ENCODE data around the gene TRAF3.

The TRAF3 gene

DNA sequence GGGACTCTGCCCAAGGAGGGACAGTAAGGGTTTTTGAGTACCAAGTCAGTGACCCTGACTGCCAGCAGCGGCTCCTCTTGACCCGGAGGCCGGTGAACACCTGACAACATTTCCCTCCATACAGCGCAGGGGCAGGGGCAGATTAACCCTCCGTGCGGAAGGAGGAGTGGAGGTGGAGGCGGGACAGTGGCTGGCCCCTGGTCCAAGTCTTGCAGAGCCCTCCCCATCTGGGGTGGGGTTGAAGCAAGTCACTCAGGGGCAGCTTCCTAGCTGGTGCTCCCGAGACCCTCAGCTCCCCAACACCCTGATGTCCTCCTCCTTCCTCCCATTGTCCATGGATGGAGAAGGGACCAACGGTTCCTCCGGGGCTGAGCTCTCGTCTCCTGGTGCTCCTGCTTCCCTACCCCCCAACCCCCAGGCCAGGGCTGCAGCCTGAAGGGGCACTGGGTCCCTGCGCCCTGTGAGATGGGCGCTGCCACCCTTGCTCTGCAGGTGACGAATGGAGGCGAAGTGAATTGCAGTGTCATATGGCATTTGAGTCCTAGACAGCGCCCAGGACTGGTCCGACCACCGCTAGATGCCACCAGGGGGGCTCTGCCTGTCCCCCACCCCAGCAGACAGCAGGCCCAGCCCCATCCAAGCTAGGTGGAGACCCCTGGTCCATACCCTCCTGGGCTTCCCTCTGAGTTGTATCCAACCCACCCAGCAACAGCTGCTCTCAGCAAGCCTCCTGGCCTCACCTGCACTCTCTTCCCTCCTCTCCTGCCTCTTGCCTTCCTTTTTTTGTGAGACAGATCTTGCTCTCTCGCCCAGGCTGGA is 138.3 kb downstream of the TRAF3 start:
- no peak overlapping the region for H2AFZ ChIP-seq (ENCODE audit: low read depth, low read length)
- ATAC-seq (ENCODE audit: insufficient read depth, low read depth) (no peak), DNase-seq (no peak)
- no peaks in the 10 kb centered on the region for H3K4me1 ChIP-seq (ENCODE audit: insufficient read depth, low read length)
- H4K20me1 ChIP-seq (ENCODE audit: insufficient read depth, low read length) = no peaks in the 10 kb centered on the region; the same call in 1 of the 2 replicates
- no peaks in the 10 kb centered on the region for H3K27me3 ChIP-seq (ENCODE audit: insufficient read depth, low read length, poor library complexity)
- H3K4me3 ChIP-seq (ENCODE audit: low read depth in 1 of 2, low read length in 2 of 2) = no peak overlapping the region
- TF ChIP-seq, protein P1, sequence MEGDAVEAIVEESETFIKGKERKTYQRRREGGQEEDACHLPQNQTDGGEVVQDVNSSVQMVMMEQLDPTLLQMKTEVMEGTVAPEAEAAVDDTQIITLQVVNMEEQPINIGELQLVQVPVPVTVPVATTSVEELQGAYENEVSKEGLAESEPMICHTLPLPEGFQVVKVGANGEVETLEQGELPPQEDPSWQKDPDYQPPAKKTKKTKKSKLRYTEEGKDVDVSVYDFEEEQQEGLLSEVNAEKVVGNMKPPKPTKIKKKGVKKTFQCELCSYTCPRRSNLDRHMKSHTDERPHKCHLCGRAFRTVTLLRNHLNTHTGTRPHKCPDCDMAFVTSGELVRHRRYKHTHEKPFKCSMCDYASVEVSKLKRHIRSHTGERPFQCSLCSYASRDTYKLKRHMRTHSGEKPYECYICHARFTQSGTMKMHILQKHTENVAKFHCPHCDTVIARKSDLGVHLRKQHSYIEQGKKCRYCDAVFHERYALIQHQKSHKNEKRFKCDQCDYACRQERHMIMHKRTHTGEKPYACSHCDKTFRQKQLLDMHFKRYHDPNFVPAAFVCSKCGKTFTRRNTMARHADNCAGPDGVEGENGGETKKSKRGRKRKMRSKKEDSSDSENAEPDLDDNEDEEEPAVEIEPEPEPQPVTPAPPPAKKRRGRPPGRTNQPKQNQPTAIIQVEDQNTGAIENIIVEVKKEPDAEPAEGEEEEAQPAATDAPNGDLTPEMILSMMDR (IDR thresholded peaks at IDR 0.05; ENCODE audit: borderline replicate concordance, extremely low read depth, low read length, poor library complexity, severe bottlenecking) = no peak
- TF ChIP-seq EZH2 (IDR thresholded peaks at IDR 0.05; ENCODE audit: borderline replicate concordance, low read depth, low read length, severe bottlenecking) = no peak
- H3K4me2 ChIP-seq (ENCODE audit: insufficient read depth, low read length) = no peak overlapping the region
- no peak overlapping the region for H3K27ac ChIP-seq (ENCODE audit: low read length)
- no peak overlapping the region for H3K9ac ChIP-seq (ENCODE audit: low read depth, low read length)
- H3K36me3 ChIP-seq (ENCODE audit: insufficient read depth, low read length) = peaks cover 7% of the 10 kb centered on the region
- no peaks in the 10 kb centered on the region for H3K79me2 ChIP-seq (ENCODE audit: insufficient read depth, low read length)
- peaks cover 4% of the 10 kb centered on the region for H3K9me3 ChIP-seq (ENCODE audit: insufficient read depth, low read length, severe bottlenecking)

DNA sequence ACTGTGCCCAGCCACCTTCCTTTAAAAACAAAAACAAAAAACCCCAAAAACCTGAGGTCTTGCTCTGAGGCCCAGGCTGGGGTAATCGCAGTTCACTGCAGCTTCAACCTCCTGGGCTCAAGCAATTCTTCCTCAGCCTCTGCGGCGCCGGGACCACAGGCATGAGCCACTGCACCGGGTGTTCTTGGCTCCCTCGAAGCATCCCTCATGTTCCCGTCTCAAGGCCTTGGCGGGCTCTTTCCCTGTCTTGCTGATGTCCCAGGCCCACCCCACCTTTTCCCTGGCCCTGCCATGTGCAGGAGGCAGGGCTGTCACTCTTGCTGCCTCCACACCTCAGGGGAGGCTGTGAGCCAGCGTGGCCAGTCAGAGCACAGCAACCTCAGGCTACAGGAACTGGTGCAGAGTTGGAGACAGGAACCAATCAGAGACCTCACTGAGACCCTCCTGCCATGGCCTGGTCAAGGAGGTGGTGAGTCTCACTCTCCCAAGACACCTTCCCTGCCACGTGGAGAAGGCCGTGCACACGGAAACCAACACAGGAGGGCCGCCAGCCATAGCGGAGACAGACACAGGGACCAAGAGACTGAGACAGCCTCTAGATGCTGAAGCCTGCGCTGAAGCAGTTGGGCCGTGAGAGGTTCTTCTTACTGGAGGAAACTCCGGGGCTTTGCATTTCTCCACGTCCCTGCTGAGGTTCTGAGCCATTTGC is 139.3 kb downstream of the TRAF3 start:
- Histone ChIP-seq H3K4me3 (ENCODE audit: low read depth in 1 of 2, low read length in 2 of 2) (no peak overlapping the region), H3K27me3 (ENCODE audit: insufficient read depth, low read length, poor library complexity) (no peaks in the 10 kb centered on the region), H3K4me1 (ENCODE audit: insufficient read depth, low read length) (no peaks in the 10 kb centered on the region), H3K36me3 (ENCODE audit: insufficient read depth, low read length) (peaks cover 7% of the 10 kb centered on the region), H3K9ac (ENCODE audit: low read depth, low read length) (no peak overlapping the region), H3K9me3 (ENCODE audit: insufficient read depth, low read length, severe bottlenecking) (peaks cover 7% of the 10 kb centered on the region), H2AFZ (ENCODE audit: low read depth, low read length) (no peak overlapping the region), H4K20me1 (ENCODE audit: insufficient read depth, low read length) (no peaks in the 10 kb centered on the region; the same call in 1 of the 2 replicates), H3K27ac (ENCODE audit: low read length) (no peak overlapping the region), H3K79me2 (ENCODE audit: insufficient read depth, low read length) (no peaks in the 10 kb centered on the region), H3K4me2 (ENCODE audit: insufficient read depth, low read length) (no peak overlapping the region)
- 0 out of 3 replicates have a peak, but pooled peaks have one; percentile 7 for ATAC-seq (ENCODE audit: insufficient read depth, low read depth)
- TF ChIP-seq, protein P1 (IDR thresholded peaks at IDR 0.05; ENCODE audit: borderline replicate concordance, extremely low read depth, low read length, poor library complexity, severe bottlenecking) = no peak
- TF ChIP-seq EZH2 (IDR thresholded peaks at IDR 0.05; ENCODE audit: borderline replicate concordance, low read depth, low read length, severe bottlenecking) = no peak
- DNase-seq = no peak

DNA sequence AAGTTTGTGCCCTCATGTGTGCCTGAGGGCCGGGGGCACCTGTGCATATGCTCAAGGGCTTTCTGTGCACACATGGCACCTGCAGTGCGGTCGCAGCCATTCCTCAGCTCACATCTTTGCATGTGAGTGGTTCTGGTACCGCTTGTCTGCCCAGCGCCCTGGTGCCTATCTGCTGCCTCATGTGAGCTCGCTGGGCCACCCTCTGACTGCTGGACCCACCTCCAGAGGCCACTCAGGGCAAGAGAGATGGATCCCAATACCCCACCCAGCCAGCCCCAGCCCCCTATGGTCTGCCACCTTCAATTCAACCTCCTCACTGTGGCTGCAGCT is 139.8 kb downstream of the TRAF3 start:
- Histone ChIP-seq H3K4me3 (ENCODE audit: low read depth in 1 of 2, low read length in 2 of 2) (no peak overlapping the region), H3K27me3 (ENCODE audit: insufficient read depth, low read length, poor library complexity) (no peaks in the 10 kb centered on the region), H3K4me1 (ENCODE audit: insufficient read depth, low read length) (no peaks in the 10 kb centered on the region), H2AFZ (ENCODE audit: low read depth, low read length) (no peak overlapping the region), H3K9me3 (ENCODE audit: insufficient read depth, low read length, severe bottlenecking) (peaks cover 7% of the 10 kb centered on the region), H3K79me2 (ENCODE audit: insufficient read depth, low read length) (no peaks in the 10 kb centered on the region), H4K20me1 (ENCODE audit: insufficient read depth, low read length) (no peaks in the 10 kb centered on the region), H3K9ac (ENCODE audit: low read depth, low read length) (no peak overlapping the region), H3K27ac (ENCODE audit: low read length) (no peak overlapping the region), H3K4me2 (ENCODE audit: insufficient read depth, low read length) (no peak overlapping the region), H3K36me3 (ENCODE audit: insufficient read depth, low read length) (peaks cover 3% of the 10 kb centered on the region; the same call in 1 of the 2 replicates)
- DNase-seq (no peak), ATAC-seq (ENCODE audit: insufficient read depth, low read depth) (peak; percentile 4; the same call in 1 of the 3 replicates)
- TF ChIP-seq EZH2 (IDR thresholded peaks at IDR 0.05; ENCODE audit: borderline replicate concordance, low read depth, low read length, severe bottlenecking) = no peak
- TF ChIP-seq, protein P1 (IDR thresholded peaks at IDR 0.05; ENCODE audit: borderline replicate concordance, extremely low read depth, low read length, poor library complexity, severe bottlenecking) = no peak

All from DND-41 (cell line).